Hepatocyte (in vitro differentiated cells): ENCODE data around the gene TMC1. TPM values are rescaled to one million over a fixed set of nuclear protein-coding genes. Genes with fewer than 3 reads are reported as not detected.

ENCODE experiments used
- DNase-seq: peaks from one replicate; pipeline ENCODE4 v3.0.0-alpha.2; 2016; ENCODE audit warnings: low spot score
- H2AFZ ChIP-seq: fragments of 200-600 bp; sonication (generic); 2 replicates; pipeline ENCODE4 v1.6.0; 2016; ENCODE audit warnings: antibody characterized with exemption, mild to moderate bottlenecking
- H3K27ac ChIP-seq: fragments of 200-600 bp; sonication (generic); 2 replicates; pipeline ENCODE4 v1.5.1; 2016; ENCODE audit warnings: mild to moderate bottlenecking
- H3K27me3 ChIP-seq: fragments of 200-600 bp; sonication (generic); 2 replicates; pipeline ENCODE4 v1.6.1; 2016
- H3K36me3 ChIP-seq: fragments of 200-600 bp; sonication (generic); replicated peaks from 2 replicates; pipeline ENCODE4 v1.5.1; 2016; ENCODE audit warnings: low read depth; ENCODE audit not compliant: insufficient read depth
- H3K4me1 ChIP-seq: fragments of 200-600 bp; sonication (generic); 2 replicates; pipeline ENCODE4 v1.5.1; 2016; ENCODE audit warnings: mild to moderate bottlenecking, moderate library complexity; ENCODE audit not compliant: insufficient read depth
- H3K4me2 ChIP-seq: fragments of 200-600 bp; sonication (generic); 2 replicates; pipeline ENCODE4 v1.6.0; 2016
- H3K4me3 ChIP-seq: fragments of 200-600 bp; sonication (generic); 2 replicates; pipeline ENCODE4 v1.5.1; 2016; ENCODE audit warnings: mild to moderate bottlenecking
- H3K79me2 ChIP-seq: fragments of 200-600 bp; sonication (generic); 2 replicates; pipeline ENCODE4 v1.6.0; 2017; ENCODE audit warnings: mild to moderate bottlenecking
- H3K9me2 ChIP-seq: fragments of 200-600 bp; sonication (generic); replicated peaks from 2 replicates; pipeline ENCODE4 v1.6.0; 2017; ENCODE audit warnings: mild to moderate bottlenecking; ENCODE audit not compliant: insufficient read depth
- H3K9me3 ChIP-seq: fragments of 200-600 bp; sonication (generic); 2 replicates; pipeline ENCODE4 v1.5.1; 2016; ENCODE audit warnings: low read depth, mild to moderate bottlenecking
- H4K20me1 ChIP-seq: fragments of 200-600 bp; sonication (generic); 2 replicates; pipeline ENCODE4 v1.6.0; 2016; ENCODE audit warnings: mild to moderate bottlenecking; ENCODE audit not compliant: insufficient read depth, poor library complexity, severe bottlenecking
- EZH2 ChIP-seq: fragments of 200-600 bp; sonication (generic); IDR thresholded peaks from 2 replicates; pipeline ENCODE4 v1.6.1; 2016; ENCODE audit warnings: antibody characterized with exemption, mild to moderate bottlenecking, borderline replicate concordance
- EZH2phosphoT487 ChIP-seq: fragments of 200-600 bp; sonication (generic); IDR thresholded peaks from one replicate; pipeline ENCODE4 v1.6.1; 2018; ENCODE audit warnings: antibody characterized with exemption, mild to moderate bottlenecking, low read depth, moderate library complexity; ENCODE audit not compliant: unreplicated experiment, severe bottlenecking
- WGBS: methylation state at CpG from one replicate; pipeline ENCODE4 v1.1.6; 2016; ENCODE audit warnings: low lambda C conversion rate; ENCODE audit errors: missing lambda C conversion rate; 5-methylcytosine and 5-hydroxymethylcytosine counted together
- polyA plus RNA-seq: library from polyadenylated mRNA; unstranded; fragments of >200 nt; fragmentation: Nextera tagmentation; extraction: Ambion mirVana; gene quantifications from 2 replicates; pipeline ENCODE4 v1.2.1, GENCODE V29; 2016
- total RNA-seq: library from RNA; depleted of rRNA; stranded (reverse); fragments of >200 nt; gene quantifications from 2 replicates; pipeline ENCODE4 v1.2.3, GENCODE V29; 2014
- TF ChIP-seq, protein P1 (sequence below): fragments of 200-600 bp; sonication (generic); IDR thresholded peaks from 2 replicates; pipeline ENCODE4 v1.5.1; 2016; ENCODE audit warnings: antibody characterized with exemption, mild to moderate bottlenecking; ENCODE audit not compliant: poor library complexity

The TMC1 gene
- total and polyA plus RNA-seq, 2 experiments from 2014 or later, result 0.20 to 0.23 TPM

GRCh38 chr9:72537011-72537545 is 15.7 kb downstream of the TMC1 start:
- H3K9me3 ChIP-seq, result no peaks in the 10 kb centered on the region
- no peaks in the 10 kb centered on the region for H3K79me2 ChIP-seq
- no peak for TF ChIP-seq EZH2phosphoT487
- TF ChIP-seq, protein P1, sequence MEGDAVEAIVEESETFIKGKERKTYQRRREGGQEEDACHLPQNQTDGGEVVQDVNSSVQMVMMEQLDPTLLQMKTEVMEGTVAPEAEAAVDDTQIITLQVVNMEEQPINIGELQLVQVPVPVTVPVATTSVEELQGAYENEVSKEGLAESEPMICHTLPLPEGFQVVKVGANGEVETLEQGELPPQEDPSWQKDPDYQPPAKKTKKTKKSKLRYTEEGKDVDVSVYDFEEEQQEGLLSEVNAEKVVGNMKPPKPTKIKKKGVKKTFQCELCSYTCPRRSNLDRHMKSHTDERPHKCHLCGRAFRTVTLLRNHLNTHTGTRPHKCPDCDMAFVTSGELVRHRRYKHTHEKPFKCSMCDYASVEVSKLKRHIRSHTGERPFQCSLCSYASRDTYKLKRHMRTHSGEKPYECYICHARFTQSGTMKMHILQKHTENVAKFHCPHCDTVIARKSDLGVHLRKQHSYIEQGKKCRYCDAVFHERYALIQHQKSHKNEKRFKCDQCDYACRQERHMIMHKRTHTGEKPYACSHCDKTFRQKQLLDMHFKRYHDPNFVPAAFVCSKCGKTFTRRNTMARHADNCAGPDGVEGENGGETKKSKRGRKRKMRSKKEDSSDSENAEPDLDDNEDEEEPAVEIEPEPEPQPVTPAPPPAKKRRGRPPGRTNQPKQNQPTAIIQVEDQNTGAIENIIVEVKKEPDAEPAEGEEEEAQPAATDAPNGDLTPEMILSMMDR, result no peak
- no peaks in the 10 kb centered on the region for H4K20me1 ChIP-seq
- H3K4me2 ChIP-seq, result no peak overlapping the region
- no peak overlapping the region for H3K27ac ChIP-seq
- H3K9me2 ChIP-seq, result no peaks in the 10 kb centered on the region
- peaks cover 6% of the 10 kb centered on the region for H3K4me1 ChIP-seq
- no peaks in the 10 kb centered on the region for H3K27me3 ChIP-seq
- H3K36me3 ChIP-seq, result no peaks in the 10 kb centered on the region
- H3K4me3 ChIP-seq, result no peak overlapping the region
- no peak for DNase-seq
- no peak overlapping the region for H2AFZ ChIP-seq

DNA sequence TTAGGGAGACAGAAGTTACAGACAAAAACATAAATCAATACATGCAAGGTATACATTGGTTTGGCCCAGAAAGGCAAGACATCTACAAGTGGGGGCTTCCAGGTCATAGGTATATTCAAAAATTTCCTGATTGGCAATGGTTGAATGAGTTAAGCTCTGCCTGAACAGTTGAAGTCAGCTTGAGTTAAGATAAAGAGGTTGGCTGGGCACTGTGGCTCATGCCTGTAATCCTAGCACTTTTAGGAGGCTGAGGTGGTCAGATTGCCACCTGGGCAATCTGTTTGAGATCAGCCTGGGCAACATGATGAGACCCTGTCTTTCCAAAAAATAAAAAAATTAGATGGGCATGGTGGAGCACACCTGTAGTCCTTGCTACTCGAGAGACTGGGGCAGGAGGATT is 16.3 kb downstream of the TMC1 start:
- no peaks in the 10 kb centered on the region for H3K79me2 ChIP-seq
- H3K27ac ChIP-seq, result no peak overlapping the region
- H3K9me2 ChIP-seq, result no peaks in the 10 kb centered on the region
- no peaks in the 10 kb centered on the region for H3K9me3 ChIP-seq
- no peaks in the 10 kb centered on the region for H4K20me1 ChIP-seq
- TF ChIP-seq, protein P1, result no peak
- TF ChIP-seq EZH2phosphoT487 (no peak), EZH2 (no peak)
- no peak overlapping the region for H3K4me3 ChIP-seq
- WGBS, result 87% methylated on average over 1 of the region's 1 CpG
- no peak for DNase-seq
- no peak overlapping the region for H2AFZ ChIP-seq
- H3K4me1 ChIP-seq, result peaks cover 5% of the 10 kb centered on the region
- no peaks in the 10 kb centered on the region for H3K36me3 ChIP-seq
- H3K4me2 ChIP-seq, result no peak overlapping the region
- H3K27me3 ChIP-seq, result no peaks in the 10 kb centered on the region

GRCh38 chr9:72538921-72539702 is 17.7 kb downstream of the TMC1 start:
- no peak overlapping the region for H3K27ac ChIP-seq
- H3K27me3 ChIP-seq, result no peaks in the 10 kb centered on the region
- TF ChIP-seq EZH2 (no peak), EZH2phosphoT487 (no peak)
- TF ChIP-seq, protein P1, result no peak
- no peak for DNase-seq
- WGBS, result 97% methylated on average over 4 of the region's 4 CpGs
- H2AFZ ChIP-seq, result no peak overlapping the region
- no peaks in the 10 kb centered on the region for H3K79me2 ChIP-seq
- no peak overlapping the region for H3K4me2 ChIP-seq
- no peaks in the 10 kb centered on the region for H3K36me3 ChIP-seq
- H3K9me2 ChIP-seq, result no peaks in the 10 kb centered on the region
- no peak overlapping the region for H3K4me3 ChIP-seq
- no peaks in the 10 kb centered on the region for H3K4me1 ChIP-seq
- no peaks in the 10 kb centered on the region for H4K20me1 ChIP-seq
- no peaks in the 10 kb centered on the region for H3K9me3 ChIP-seq
